K562 (cell line): Measurements from ENCODE around the gene MMAB. TPM values are rescaled to one million over a fixed set of nuclear protein-coding genes. Genes with fewer than 3 reads are reported as not detected.
A peak's percentile ranks its signal among the peaks of the same experiment; 100 is the strongest.

Experiments used
- CGGBP1 ChIP-seq: fragments of 250-450 bp; sonication (Bioruptor Pico); IDR thresholded peaks from 2 replicates; pipeline ENCODE4 v1.9.0; 2021; ENCODE audit warnings: mild to moderate bottlenecking
- ERF ChIP-seq: fragments of 450-650 bp; formaldehyde crosslinking; IDR thresholded peaks from 2 replicates; pipeline ENCODE4 v1.4.0; 2020; ENCODE audit warnings: mild to moderate bottlenecking, mixed read lengths
- ESRRB ChIP-seq: fragments of 250-450 bp; sonication (Bioruptor Pico); IDR thresholded peaks from 2 replicates; pipeline ENCODE4 v1.5.0; 2020; ENCODE audit warnings: mild to moderate bottlenecking, moderate library complexity, borderline replicate concordance
- FOXJ3 ChIP-seq: sonication (generic); formaldehyde crosslinking; IDR thresholded peaks from 2 replicates; pipeline ENCODE4 v1.4.0; 2020; ENCODE audit warnings: mild to moderate bottlenecking, missing genetic modification reagents
- GATA2 ChIP-seq: sonication (generic); formaldehyde crosslinking; IDR thresholded peaks from 2 replicates; pipeline ENCODE4 v1.4.0; 2020; ENCODE audit warnings: mild to moderate bottlenecking, missing genetic modification reagents
- HEY1 ChIP-seq: fragments of 250-450 bp; sonication (Bioruptor Pico); IDR thresholded peaks from 2 replicates; pipeline ENCODE4 v1.5.0; 2020; ENCODE audit warnings: mild to moderate bottlenecking, moderate library complexity, borderline replicate concordance
- ILF3 ChIP-seq: fragments of 450-650 bp; IDR thresholded peaks from 2 replicates; pipeline ENCODE4 v1.6.1; 2018; ENCODE audit warnings: antibody characterized with exemption, mild to moderate bottlenecking, moderate library complexity, borderline replicate concordance
- JUNB ChIP-seq: fragments of 450-650 bp; formaldehyde crosslinking; conservative IDR thresholded peaks from 2 replicates; pipeline ENCODE4 v1.4.0; 2020; ENCODE audit warnings: mild to moderate bottlenecking
- MTA3 ChIP-seq: fragments of 450-650 bp; formaldehyde crosslinking; IDR thresholded peaks from 2 replicates; pipeline ENCODE4 v1.6.1; 2017; ENCODE audit warnings: mild to moderate bottlenecking, borderline replicate concordance
- NELFE ChIP-seq: IDR thresholded peaks from 2 replicates; pipeline ENCODE4 v1.6.1; 2011; ENCODE audit warnings: mild to moderate bottlenecking; ENCODE audit not compliant: insufficient read depth, insufficient read length
- NR1H2 ChIP-seq: sonication (generic); formaldehyde crosslinking; IDR thresholded peaks from 2 replicates; pipeline ENCODE4 v1.4.0; 2020; ENCODE audit warnings: mild to moderate bottlenecking, missing genetic modification reagents
- RBBP5 ChIP-seq: fragments of 200-600 bp; sonication (generic); IDR thresholded peaks from 2 replicates; pipeline ENCODE4 v1.6.1; 2012; ENCODE audit warnings: borderline replicate concordance, mild to moderate bottlenecking, low read length, control low read depth, inconsistent platforms; ENCODE audit not compliant: insufficient read depth, poor library complexity, severe bottlenecking
- SNRNP70 ChIP-seq: fragments of 200-400 bp; formaldehyde crosslinking; optimal IDR thresholded peaks from 2 replicates; pipeline ENCODE3; 2017; ENCODE audit warnings: low read depth, low read length
- SPI1 ChIP-seq: IDR thresholded peaks from 2 replicates; pipeline ENCODE4 v1.6.1; 2011; ENCODE audit warnings: low read depth, low read length, control low read depth, borderline replicate concordance
- SREBF1 ChIP-seq: fragments of 150-350 bp; IDR thresholded peaks from 2 replicates; pipeline ENCODE4 v1.6.1; 2014; ENCODE audit warnings: antibody characterized with exemption, low read depth, low read length, borderline replicate concordance
- TCF3 ChIP-seq: sonication (generic); formaldehyde crosslinking; IDR thresholded peaks from 2 replicates; pipeline ENCODE4 v1.4.0; 2020; ENCODE audit warnings: mild to moderate bottlenecking, missing genetic modification reagents
- ZNF449 ChIP-seq: fragments of 250-450 bp; sonication (Bioruptor Pico); IDR thresholded peaks from 2 replicates; pipeline ENCODE4 v1.8.0; 2022; ENCODE audit warnings: moderate library complexity, mild to moderate bottlenecking, inconsistent platforms
- polyA plus RNA-seq, 8 experiments: library from polyadenylated mRNA; depleted of rRNA in 4 of 8; stranded (reverse) in 5 of 8; unstranded in 3 of 8; fragments of >200 nt; fragmentation: Nextera tagmentation in 2 of 8; fragmentation: Illumina TruSeq in 1 of 8; extraction: Ambion mirVana in 2 of 8; extraction: Trizol in 1 of 8; gene quantifications; 2 replicates each; pipeline versions ENCODE4 v1.2.1 to v1.2.3, GENCODE V29; 2011 to 2014; ENCODE audit warnings: inconsistent platforms in 1 of 8, missing spikeins in 1 of 8
- total RNA-seq, 7 experiments: library from RNA; depleted of rRNA in 6 of 7; stranded (reverse); fragments of >200 nt in 6 of 7; fragmentation: Illumina TruSeq in 2 of 7; extraction: Trizol in 2 of 7; gene quantifications; 2 replicates each; pipeline versions ENCODE4 v1.2.1 to v1.2.3, GENCODE V29; 2011 to 2021; ENCODE audit warnings: low replicate concordance in 1 of 7
- TF ChIP-seq, protein P1 (sequence below): fragments of 450-650 bp; formaldehyde crosslinking; IDR thresholded peaks from 2 replicates; pipeline ENCODE4 v1.4.0; 2020; ENCODE audit warnings: mild to moderate bottlenecking, moderate library complexity
- TF ChIP-seq, protein P2 (sequence below), 3 experiments: fragments of 200-800 bp in 1 of 3; fragments of 250-450 bp in 1 of 3; fragments of 450-650 bp in 1 of 3; sonication (Bioruptor Pico) in 1 of 3; sonication (Bioruptor generic) in 1 of 3; formaldehyde crosslinking in 1 of 3; IDR thresholded peaks; 2 replicates each; pipeline versions ENCODE4 v1.6.1 to v1.8.0; 2016 to 2022; ENCODE audit warnings: mild to moderate bottlenecking in 2 of 3, missing genetic modification characterization in 2 of 3, missing compliant biosample characterization in 1 of 3, moderate library complexity in 1 of 3

Gene MMAB
- total and polyA plus RNA-seq, 9 of the 15 experiments (the other 6 are each of a cell fraction or from before 2014, with no cell fraction given), result 9.5 to 76.1 (median 46.2) TPM

GRCh38 chr12:109597795-109598427 lies 24.6 kb upstream of the MMAB start (continued):
- TF ChIP-seq GATA2 (CRISPR knock-in tag) (no peak), SPI1 (no peak), NR1H2 (no peak), TCF3 (no peak), SNRNP70 (no peak), SREBF1 (no peak), ESRRB (CRISPR knock-in tag) (no peak), ILF3 (no peak), ZNF449 (no peak), MTA3 (peak; percentile 54; the same call in 1 of the 2 replicates), FOXJ3 (CRISPR knock-in tag) (no peak), JUNB (no peak), CGGBP1 (CRISPR knock-in tag) (no peak), RBBP5 (no peak), HEY1 (CRISPR knock-in tag) (no peak), NELFE (no peak), ERF (CRISPR knock-in tag) (no peak)
- TF ChIP-seq, protein P1, sequence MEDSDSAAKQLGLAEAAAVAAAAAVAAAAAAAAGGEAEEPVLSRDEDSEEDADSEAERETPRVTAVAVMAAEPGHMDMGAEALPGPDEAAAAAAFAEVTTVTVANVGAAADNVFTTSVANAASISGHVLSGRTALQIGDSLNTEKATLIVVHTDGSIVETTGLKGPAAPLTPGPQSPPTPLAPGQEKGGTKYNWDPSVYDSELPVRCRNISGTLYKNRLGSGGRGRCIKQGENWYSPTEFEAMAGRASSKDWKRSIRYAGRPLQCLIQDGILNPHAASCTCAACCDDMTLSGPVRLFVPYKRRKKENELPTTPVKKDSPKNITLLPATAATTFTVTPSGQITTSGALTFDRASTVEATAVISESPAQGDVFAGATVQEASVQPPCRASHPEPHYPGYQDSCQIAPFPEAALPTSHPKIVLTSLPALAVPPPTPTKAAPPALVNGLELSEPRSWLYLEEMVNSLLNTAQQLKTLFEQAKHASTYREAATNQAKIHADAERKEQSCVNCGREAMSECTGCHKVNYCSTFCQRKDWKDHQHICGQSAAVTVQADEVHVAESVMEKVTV (CRISPR knock-in tag), result peak; percentile 57
- TF ChIP-seq, protein P2, sequence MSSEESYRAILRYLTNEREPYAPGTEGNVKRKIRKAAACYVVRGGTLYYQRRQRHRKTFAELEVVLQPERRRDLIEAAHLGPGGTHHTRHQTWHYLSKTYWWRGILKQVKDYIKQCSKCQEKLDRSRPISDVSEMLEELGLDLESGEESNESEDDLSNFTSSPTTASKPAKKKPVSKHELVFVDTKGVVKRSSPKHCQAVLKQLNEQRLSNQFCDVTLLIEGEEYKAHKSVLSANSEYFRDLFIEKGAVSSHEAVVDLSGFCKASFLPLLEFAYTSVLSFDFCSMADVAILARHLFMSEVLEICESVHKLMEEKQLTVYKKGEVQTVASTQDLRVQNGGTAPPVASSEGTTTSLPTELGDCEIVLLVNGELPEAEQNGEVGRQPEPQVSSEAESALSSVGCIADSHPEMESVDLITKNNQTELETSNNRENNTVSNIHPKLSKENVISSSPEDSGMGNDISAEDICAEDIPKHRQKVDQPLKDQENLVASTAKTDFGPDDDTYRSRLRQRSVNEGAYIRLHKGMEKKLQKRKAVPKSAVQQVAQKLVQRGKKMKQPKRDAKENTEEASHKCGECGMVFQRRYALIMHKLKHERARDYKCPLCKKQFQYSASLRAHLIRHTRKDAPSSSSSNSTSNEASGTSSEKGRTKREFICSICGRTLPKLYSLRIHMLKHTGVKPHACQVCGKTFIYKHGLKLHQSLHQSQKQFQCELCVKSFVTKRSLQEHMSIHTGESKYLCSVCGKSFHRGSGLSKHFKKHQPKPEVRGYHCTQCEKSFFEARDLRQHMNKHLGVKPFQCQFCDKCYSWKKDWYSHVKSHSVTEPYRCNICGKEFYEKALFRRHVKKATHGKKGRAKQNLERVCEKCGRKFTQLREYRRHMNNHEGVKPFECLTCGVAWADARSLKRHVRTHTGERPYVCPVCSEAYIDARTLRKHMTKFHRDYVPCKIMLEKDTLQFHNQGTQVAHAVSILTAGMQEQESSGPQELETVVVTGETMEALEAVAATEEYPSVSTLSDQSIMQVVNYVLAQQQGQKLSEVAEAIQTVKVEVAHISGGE (CRISPR knock-in tag; IDR thresholded peaks at IDR 0.05), result no peak
